ENCODE results near the gene RAB37. TPM values are rescaled to one million over a fixed set of nuclear protein-coding genes. Genes with fewer than 3 reads are reported as not detected.

Gene RAB37
- total and polyA plus RNA-seq, 9 of the 15 experiments (the other 6 are each of a cell fraction or from before 2014, with no cell fraction given) = 0.03 to 0.27 (median 0.11) TPM; not detected in 4

DNA sequence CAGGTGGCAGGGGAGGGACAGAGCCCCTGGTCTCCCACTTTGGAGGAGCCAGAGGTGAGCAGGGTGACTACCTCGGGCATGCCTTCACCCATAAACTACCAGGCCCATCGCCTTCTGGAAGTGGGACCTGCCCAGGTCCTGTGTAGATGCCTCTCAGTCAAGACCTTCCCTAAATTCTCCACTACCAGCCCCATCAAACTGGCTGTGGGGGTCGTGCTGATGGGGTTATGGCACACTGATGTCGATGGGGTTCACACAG is 5.8 kb upstream of the RAB37 start:
- intact Hi-C loops (cut with micrococcal nuclease) (no loop called here), in situ Hi-C loops (cut with MboI) (no loop called here)
- no peaks in the 10 kb centered on the region for H3K79me2 ChIP-seq (ENCODE audit: control insufficient read depth, insufficient read depth, low read length)
- peaks cover 9% of the 10 kb centered on the region; the same call in 1 of the 2 replicates for H3K9me3 ChIP-seq (replicated peaks; ENCODE audit: control insufficient read depth, insufficient read depth, low read depth, low read length)
- BruUV-seq (replicated peaks) = no TSS peak
- POLR2A ChIA-PET = no interaction called here
- H3K4me2 ChIP-seq (ENCODE audit: insufficient read depth, low read length) = no peak overlapping the region
- H3K27me3 ChIP-seq (ENCODE audit: control insufficient read depth in 2 of 2, insufficient read depth in 2 of 2, low read length in 2 of 2) = peaks cover 14 to 50% of the 10 kb centered on the region in 2 experiments; a peak in 3 of 5 replicates
- no peaks in the 10 kb centered on the region; a peak in 1 of 5 replicates for H3K4me1 ChIP-seq (replicated peaks in 1 of 2; ENCODE audit: control insufficient read depth in 2 of 2, insufficient read depth in 2 of 2, low read length in 2 of 2)
- H3K27ac ChIP-seq (ENCODE audit: extremely low read depth, low read depth, low read length) = no peak overlapping the region
- H4K20me1 ChIP-seq (replicated peaks; ENCODE audit: control insufficient read depth, insufficient read depth, low read length) = no peaks in the 10 kb centered on the region; the same call in 1 of the 2 replicates
- no peak overlapping the region for H3K9ac ChIP-seq (ENCODE audit: insufficient read depth in 1 of 2, low read depth in 2 of 2, low read length in 2 of 2)
- no peak overlapping the region for H2AFZ ChIP-seq (ENCODE audit: low read depth, low read length)
- ATAC-seq = no peak
- H3K36me3 ChIP-seq (ENCODE audit: control insufficient read depth, insufficient read depth, low read length) = no peaks in the 10 kb centered on the region
- CTCF ChIA-PET (ENCODE audit: low intra/inter-chr PET ratio) = interaction anchor here (0.6 kb wide), 1 partner anchor 40 kb away, joined by 3 read pairs; no protein-coding TSS in a partner anchor
- H3K4me3 ChIP-seq = no peak overlapping the region
- no peak for FAIRE-seq
- 0% methylated on average over 4 of the region's 4 CpGs for whole genome bisulfite sequencing (ENCODE audit: insufficient coverage, low coverage, missing lambda C conversion rate)
- no peak for DNase-seq (ENCODE audit: extremely low read depth in 1 of 4, low spot score in 3 of 4)
- H3K9me1 ChIP-seq (ENCODE audit: control insufficient read depth, insufficient read depth, low read length) = no peaks in the 10 kb centered on the region
- TF ChIP-seq, protein P1, sequence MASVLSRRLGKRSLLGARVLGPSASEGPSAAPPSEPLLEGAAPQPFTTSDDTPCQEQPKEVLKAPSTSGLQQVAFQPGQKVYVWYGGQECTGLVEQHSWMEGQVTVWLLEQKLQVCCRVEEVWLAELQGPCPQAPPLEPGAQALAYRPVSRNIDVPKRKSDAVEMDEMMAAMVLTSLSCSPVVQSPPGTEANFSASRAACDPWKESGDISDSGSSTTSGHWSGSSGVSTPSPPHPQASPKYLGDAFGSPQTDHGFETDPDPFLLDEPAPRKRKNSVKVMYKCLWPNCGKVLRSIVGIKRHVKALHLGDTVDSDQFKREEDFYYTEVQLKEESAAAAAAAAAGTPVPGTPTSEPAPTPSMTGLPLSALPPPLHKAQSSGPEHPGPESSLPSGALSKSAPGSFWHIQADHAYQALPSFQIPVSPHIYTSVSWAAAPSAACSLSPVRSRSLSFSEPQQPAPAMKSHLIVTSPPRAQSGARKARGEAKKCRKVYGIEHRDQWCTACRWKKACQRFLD (CRISPR knock-in tag; IDR thresholded peaks at IDR 0.05) = no peak
- TF ChIP-seq ATF1 (CRISPR knock-in tag; IDR thresholded peaks at IDR 0.05) (no peak), ATF1 (tag; IDR thresholded peaks at IDR 0.05) (no peak), CEBPB (tag; IDR thresholded peaks at IDR 0.05) (no peak), ZNF3 (CRISPR knock-in tag; IDR thresholded peaks at IDR 0.05) (no peak), SP2 (IDR thresholded peaks at IDR 0.05; ENCODE audit: extremely low read depth, low read depth, low read length, poor library complexity, severe bottlenecking) (no peak), LCOR (CRISPR knock-in tag; IDR thresholded peaks at IDR 0.05) (no peak), SIN3B (IDR thresholded peaks at IDR 0.05; ENCODE audit: low read depth) (no peak), NEUROD1 (IDR thresholded peaks at IDR 0.05; ENCODE audit: borderline replicate concordance, low read depth, low read length, partially characterized antibody) (no peak), CREM (IDR thresholded peaks at IDR 0.05; ENCODE audit: low read depth) (no peak), FOSL1 (tag; conservative IDR thresholded peaks at IDR 0.05) (no peak), HNRNPUL1 (IDR thresholded peaks at IDR 0.05; ENCODE audit: low read length) (no peak), HCFC1 (IDR thresholded peaks at IDR 0.05; ENCODE audit: low read depth, low read length) (no peak)
- TF ChIP-seq, protein P2, sequence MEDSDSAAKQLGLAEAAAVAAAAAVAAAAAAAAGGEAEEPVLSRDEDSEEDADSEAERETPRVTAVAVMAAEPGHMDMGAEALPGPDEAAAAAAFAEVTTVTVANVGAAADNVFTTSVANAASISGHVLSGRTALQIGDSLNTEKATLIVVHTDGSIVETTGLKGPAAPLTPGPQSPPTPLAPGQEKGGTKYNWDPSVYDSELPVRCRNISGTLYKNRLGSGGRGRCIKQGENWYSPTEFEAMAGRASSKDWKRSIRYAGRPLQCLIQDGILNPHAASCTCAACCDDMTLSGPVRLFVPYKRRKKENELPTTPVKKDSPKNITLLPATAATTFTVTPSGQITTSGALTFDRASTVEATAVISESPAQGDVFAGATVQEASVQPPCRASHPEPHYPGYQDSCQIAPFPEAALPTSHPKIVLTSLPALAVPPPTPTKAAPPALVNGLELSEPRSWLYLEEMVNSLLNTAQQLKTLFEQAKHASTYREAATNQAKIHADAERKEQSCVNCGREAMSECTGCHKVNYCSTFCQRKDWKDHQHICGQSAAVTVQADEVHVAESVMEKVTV (CRISPR knock-in tag; IDR thresholded peaks at IDR 0.05) = no peak
- TF ChIP-seq, protein P3, sequence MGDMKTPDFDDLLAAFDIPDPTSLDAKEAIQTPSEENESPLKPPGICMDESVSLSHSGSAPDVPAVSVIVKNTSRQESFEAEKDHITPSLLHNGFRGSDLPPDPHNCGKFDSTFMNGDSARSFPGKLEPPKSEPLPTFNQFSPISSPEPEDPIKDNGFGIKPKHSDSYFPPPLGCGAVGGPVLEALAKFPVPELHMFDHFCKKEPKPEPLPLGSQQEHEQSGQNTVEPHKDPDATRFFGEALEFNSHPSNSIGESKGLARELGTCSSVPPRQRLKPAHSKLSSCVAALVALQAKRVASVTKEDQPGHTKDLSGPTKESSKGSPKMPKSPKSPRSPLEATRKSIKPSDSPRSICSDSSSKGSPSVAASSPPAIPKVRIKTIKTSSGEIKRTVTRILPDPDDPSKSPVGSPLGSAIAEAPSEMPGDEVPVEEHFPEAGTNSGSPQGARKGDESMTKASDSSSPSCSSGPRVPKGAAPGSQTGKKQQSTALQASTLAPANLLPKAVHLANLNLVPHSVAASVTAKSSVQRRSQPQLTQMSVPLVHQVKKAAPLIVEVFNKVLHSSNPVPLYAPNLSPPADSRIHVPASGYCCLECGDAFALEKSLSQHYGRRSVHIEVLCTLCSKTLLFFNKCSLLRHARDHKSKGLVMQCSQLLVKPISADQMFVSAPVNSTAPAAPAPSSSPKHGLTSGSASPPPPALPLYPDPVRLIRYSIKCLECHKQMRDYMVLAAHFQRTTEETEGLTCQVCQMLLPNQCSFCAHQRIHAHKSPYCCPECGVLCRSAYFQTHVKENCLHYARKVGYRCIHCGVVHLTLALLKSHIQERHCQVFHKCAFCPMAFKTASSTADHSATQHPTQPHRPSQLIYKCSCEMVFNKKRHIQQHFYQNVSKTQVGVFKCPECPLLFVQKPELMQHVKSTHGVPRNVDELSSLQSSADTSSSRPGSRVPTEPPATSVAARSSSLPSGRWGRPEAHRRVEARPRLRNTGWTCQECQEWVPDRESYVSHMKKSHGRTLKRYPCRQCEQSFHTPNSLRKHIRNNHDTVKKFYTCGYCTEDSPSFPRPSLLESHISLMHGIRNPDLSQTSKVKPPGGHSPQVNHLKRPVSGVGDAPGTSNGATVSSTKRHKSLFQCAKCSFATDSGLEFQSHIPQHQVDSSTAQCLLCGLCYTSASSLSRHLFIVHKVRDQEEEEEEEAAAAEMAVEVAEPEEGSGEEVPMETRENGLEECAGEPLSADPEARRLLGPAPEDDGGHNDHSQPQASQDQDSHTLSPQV (IDR thresholded peaks at IDR 0.05) = no peak

All from K562 (cell line).